Endometrial microvascular endothelial cells (primary cell): Measurements from ENCODE around the gene SHISA2. TPM values are rescaled to one million over a fixed set of nuclear protein-coding genes. Genes with fewer than 3 reads are reported as not detected.

Source experiments
- in situ Hi-C: cut with HindIII; loops from 2 replicates; pipeline ENCODE4 v1.10.0; 2017; ENCODE audit warnings: low sequenced_read_pairs, low pct_unique_long_range_greater_than_20kb; ENCODE audit errors: inconsistent ontology term
- total RNA-seq: library from RNA; depleted of rRNA; stranded (reverse); fragments of >200 nt; gene quantifications from one replicate; pipeline ENCODE4 v1.2.3, GENCODE V29; 2015; ENCODE audit errors: inconsistent ontology term

SHISA2 gene
- total RNA-seq, 1 donor from 2014 or later, result not detected

DNA sequence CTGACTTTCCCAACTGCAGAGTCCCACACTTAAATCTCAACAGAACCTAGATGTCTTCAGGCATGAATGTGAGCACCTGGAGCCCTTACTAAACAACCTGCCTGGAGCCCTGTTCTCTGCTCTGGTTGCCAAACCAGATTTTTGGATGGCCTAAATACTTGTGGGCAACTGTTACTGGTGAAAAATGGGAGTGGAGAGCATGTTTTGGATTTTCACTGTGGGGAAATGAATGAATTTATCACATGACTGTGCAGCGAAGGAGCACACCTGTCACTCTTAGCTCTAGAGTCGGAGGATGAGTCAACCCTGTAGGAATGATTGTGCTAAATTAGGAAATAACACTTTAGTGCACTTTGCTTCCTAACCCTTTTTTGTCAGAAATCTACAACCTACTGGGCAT is 30.3 kb downstream of the SHISA2 start:
- in situ Hi-C loops, result no loop called here

DNA sequence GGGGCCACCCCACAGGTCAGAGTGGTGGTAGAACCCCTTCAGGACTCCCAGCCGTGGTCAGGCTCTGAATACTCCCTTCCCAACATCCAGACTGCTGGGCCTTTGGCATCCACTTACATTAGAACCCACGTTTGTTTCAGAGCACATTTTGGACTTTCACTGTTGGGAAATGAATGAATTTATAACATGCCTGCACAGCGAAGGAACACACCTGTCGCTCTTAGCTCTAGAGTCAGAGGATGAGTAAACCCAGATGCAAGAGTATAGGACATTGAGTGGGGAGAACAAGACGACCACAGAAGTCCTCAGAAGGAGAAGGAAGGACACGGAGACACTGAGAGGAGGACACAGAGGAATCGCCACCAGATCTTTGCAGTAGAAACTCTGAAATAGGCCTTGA is 30.9 kb downstream of the SHISA2 start:
- in situ Hi-C loops, result no loop called here

DNA sequence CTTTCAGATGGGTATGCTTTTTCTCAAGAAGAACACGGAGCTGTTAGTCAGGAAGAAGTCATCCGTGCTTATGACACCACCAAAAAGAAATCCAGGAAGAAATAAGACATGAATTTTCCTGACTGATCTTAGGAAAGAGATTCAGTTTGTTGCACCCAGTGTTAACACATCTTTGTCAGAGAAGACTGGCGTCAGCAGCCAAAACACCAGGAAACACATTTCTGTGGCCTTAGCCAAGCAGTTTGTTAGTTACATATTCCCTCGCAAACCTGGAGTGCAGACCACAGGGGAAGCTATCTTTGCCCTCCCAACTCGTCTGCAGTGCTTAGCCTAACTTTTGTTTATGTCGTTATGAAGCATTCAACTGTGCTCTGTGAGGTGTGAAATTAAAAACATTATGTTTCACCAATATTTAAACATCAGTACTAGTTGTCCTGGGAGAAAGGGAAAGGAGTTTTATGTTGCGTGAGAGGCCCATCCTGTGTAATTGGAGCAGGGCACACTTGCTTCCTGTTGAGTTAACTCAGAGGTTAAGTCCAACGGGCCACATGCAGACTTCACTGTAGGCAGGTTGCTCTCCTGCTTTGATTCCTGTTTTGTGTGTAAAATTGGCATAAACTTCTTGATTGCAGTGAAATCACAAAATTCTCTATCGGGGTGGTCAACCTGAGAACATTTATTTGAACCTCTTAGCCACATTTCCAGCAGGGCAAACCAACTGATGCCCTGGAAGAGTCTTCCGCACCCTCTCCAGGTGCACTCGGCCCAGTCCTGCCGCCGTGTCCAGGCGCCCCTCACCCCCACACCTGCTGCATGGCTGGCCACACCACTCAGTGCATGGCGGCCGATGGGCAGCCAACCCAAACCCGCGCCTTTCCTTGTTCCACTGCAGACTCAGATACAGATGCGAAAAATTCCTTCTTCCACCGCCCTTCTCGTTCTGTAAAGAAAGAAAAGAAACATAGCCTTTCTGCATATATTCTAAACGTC is 31.6 kb downstream of the SHISA2 start:
- in situ Hi-C loops, result no loop called here

DNA sequence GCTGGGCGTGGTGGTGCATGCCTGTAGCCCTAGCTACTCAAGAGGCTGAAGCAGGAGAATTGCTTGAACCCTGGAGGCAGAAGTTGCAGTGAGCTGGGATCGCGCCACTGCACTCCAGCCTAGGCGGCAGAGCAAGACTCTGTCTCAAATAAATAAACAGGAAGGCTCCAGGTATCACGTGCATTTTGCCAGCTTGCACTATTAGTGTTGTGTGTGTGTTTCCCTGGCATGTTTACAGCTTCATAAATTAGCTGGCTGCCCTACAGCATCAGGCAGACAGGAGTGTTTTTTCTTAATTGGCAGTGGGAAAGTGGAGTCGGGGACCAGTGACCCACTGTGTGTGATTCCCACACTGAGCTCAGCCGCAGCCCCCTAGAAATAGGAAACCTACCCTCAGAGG is 32.6 kb downstream of the SHISA2 start:
- in situ Hi-C loops, result no loop called here

DNA sequence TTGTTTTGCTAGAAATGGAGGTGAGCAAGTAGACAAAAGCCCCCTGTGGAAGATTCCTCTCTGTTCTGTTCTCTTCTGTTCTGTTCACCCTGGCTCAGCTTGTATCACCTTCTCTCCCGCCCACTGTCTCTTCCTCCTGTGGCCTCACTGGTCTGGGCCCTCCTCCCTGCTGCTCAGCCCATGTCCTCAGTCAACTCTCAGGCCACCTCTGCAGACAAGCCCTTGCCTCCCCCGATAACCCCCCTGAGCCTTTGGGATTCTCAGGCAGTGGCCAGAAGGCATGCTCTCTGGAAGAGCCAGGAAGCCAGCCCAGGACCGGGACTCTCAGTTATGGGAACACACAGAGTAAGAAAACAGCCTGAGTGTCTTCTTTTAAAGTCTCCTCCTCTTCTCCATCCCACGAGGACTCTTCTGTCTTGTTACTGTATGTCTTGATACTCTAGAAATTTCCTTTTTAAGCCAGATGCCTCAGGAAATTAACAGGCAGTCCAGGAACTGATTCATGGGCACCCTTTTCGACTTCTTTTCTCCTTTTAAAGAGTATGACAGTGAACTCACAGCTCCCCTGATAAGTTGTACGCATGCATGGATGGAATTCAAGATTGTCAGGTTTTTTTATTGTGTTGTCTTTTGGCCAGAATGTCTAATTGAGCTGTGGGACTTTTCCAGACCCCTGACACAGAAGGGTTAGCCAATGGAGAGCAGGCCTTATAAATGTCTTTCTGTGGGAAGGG is 33.7 kb downstream of the SHISA2 start:
- in situ Hi-C loops, result no loop called here

DNA sequence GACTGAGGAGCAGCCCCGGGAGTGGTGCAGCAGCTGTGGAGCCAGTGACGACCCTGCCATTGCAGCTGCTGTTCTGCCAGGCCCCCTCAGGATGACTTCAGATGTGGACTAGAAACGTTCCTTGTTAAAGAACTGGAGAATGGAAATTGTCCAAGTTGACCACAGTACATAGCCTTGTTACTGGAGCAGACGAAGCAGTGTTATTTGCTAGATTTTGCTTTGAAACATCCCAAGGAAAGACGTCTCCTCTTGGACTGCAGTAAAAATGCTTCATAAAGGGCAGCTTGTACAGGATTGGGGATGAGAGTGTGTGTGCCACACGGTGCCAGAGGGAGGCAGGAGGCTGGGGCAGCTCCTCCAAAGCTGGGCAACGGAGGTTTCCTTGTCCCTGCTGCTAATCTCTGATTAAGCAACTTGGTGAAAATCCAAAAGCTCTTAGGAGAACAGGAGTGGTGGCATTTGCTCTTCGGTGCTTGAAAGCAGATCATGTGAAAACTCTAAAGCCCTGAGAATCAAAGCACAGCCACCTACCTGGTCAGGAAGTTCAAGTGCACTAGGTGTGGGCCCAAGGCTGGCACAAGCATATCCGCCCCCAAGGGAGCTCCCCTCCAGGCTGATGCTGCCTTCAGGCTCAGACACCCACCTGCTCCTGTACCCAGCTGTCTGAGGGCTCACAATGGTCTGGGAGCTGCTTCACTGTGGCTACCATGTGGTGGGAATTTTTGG is 34.5 kb downstream of the SHISA2 start:
- in situ Hi-C loops, result no loop called here

DNA sequence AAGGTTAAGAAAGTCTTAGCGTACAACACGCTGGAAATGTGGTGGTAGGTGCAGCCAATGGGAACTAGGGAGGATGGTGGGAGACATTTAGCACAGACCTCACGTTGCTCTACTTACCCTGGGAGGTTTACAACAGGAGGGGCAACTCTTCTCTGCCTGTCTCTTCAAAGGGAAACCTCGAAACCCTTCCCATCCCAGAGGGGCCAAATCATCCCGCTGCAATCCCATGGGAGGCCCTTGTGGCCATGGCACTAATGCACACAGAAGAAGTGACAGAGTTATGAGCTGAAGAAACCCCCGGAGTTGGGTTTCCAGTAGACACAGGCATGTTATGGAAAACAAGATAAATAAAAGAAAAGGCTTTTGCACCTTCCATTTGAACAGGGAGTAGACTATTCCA is 35.6 kb downstream of the SHISA2 start:
- in situ Hi-C loops, result no loop called here

DNA sequence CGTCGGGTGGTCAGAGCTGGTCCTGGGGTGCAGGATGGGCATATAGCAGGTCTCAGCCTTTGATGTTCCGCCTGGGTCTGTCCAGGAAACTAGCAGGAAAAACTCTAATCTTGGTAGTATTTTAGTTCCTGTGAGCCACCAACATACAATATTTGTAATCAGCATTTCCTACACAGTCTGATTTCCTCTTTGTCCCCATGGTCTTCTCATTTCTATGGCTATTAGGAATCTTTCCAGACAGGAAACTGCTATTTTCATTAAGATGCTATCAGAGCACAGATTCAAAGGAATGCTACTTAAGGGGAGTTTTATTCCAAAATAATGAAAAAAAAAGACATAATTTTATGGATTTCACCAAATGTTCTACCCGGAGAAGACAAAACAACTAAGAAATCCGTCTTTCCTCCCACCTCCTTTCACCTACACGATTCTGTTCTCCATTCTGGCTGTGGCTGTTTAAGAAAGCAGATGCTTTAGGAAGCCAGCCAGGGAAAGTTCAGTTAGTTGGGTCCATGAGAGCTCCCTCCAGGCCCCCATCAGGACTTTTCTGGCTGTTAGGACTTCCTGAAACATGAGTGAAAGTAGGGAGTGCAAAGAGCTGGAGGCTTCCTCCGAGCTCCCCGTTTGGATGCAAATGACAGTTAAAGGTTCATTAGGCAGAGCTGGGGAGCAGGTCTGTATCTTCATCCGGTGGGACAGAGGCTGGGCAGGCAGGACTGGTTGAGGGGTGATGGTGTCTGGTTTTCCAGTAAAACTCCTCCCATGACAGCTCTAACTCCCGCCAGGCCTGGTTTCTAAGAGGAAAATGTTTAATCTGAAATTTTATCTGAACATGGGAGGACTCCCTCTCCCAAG is 36.3 kb downstream of the SHISA2 start:
- in situ Hi-C loops, result no loop called here

DNA sequence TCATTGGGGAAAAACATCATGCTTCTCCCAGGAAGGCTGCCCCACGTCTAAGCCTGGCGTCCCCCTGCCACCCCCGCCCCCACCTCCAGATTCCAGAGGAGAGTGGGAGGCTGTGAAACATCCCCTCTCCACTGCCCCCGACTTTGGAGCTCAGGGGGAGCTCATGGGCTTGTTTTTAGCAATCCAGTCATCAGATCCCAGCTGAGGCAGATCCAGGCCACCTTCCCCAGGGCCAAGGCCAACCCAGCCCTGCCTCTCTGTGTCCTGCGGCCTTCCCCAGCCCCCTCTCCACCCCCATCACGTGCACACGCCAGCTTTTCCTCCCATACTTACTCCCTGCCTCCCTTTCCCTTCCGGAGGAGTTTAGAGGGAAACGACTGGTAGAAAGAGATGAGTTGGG is 38.8 kb downstream of the SHISA2 start:
- in situ Hi-C loops, result no loop called here

DNA sequence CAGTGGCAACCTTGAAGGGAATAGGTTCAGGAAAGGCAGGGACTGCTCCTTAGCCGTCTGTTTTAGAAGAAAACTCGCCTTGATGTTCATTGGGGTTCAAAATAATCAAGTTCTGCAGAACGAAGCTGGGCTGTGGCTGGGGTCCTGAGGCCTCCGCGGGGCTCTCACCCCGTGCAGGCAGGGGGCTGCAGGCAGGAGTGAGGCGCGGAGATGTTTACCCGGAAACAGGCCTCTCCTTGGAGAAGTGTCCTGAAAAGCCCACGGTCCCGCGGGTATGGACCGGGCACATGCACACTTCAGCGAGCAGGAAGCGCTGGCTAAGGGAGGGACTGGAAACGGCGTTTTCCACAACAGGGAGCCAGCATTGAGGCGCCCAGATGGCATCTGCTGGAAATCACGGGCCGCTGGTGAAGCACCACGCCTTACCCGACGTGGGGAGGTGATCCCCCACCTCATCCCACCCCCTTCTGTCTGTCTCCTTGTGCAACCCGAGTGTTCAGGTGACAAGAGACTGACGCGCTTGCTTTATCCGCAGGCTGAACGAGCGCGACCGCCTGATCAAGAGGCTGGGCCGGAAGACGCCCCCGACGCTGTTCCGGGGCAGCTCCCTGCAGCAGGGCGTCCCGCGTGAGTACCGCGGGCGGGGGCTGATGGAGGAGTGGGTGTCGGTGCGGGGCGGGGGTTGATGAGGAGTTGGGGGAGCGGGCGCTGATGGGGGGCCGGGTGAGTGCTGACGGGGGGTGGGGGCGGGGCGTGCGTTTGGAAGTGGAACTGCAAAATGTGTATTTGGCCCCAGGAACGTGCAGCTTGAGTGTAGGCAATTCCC is 39.6 kb downstream of the SHISA2 start:
- in situ Hi-C loops, result no loop called here

DNA sequence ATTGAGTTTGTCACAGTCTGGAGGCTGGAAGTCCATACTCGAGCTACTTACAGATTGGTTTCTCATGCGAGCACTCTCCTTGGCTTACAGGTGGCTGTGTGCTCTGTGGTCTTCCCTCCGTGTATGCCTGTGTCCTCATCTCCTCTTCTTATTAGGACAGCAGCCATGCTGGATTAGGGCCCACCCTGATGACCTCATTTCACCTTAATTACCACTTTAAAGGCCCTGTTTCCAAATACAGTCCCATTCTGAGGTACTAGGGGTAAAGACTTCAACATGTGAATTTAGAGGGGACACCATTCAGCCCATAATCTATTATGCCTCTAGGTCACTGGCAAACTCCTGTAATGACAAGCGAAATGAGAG is 40.6 kb downstream of the SHISA2 start:
- in situ Hi-C loops, result no loop called here

DNA sequence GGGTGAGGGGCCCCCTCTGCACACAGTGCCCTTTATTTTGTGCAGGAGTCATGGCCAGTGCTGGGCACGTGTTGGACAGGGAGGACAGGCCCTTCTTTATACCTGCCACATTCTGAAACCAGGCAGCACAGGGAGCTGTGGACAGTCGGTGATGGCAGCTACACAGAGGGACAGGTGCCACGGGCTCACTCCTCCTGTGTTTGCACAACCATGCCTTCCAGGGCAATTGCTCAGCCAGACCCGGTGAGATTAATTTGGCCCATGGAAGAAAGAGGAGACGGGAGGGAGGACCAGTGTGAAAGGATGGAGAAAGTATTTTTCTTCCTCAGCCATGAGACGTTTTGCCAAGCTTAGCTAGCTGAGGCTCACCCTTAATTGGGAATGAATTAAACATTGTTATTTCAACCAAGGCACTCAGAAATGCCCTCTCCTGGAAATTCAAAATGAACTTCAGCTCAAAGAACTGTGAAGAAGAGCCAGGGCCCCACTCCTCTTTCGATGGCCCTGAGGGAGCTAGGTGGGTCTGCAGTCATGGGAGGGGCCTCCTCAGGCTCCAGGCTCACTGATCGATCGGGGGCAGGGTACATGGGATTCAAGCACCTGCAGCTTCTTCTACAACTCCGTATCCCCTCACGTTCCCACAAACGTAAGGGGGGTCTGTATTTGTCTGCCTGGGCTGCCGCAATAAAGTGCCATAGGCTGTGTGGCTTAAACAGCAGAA is 41.2 kb downstream of the SHISA2 start:
- in situ Hi-C loops, result no loop called here

DNA sequence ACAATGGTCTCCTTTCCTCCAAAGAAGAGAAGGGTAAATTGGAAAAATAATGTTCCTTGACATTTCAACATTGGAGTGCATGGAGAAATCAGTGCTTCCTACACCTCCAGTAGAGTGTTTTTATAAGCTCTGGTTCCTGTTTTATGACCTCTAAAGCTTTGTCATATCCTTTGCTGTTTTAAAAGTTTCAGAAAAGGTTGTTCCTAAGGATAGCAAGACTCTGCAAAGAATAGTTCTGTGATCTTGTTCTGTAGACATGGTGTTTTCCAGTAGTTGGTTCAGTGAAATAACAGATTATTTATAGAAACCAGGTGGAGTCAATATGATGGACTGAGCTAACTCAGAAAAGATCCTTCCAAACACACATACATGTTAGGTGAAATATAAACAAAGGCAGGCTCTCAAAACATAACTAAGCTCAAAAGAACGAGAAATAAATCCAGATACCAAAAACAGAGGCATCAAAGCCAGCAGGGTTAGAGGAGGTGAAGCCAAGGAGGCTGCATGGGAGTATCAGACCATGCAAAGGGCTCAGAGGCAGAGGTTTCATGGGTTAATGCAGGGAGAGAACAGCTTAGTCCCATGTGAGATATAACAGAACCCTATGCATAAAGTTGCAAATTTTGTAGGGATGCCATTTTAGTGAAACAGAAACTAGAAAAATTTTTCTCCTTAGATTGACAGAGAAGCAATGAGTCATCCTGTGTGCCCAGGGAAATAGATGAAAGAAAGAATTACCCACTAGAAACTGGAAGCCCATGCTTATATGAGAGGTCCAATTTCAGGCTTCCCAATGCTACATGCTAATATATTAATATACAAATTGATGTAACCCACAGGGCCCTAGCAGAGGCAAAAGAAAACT is 44.3 kb downstream of the SHISA2 start:
- in situ Hi-C loops, result no loop called here
